WI38 (cell line): Measurements from ENCODE around the gene PIGR.

Experiments used
- H3K4me3 ChIP-seq: 2 replicates; pipeline ENCODE4 v1.5.1; 2011; ENCODE audit warnings: low read depth, mild to moderate bottlenecking, control low read depth, low read length
- CTCF ChIP-seq: IDR thresholded peaks from 2 replicates; pipeline ENCODE4 v1.5.1; 2012; ENCODE audit warnings: low read depth, mild to moderate bottlenecking, control low read depth, low read length

The PIGR gene

DNA sequence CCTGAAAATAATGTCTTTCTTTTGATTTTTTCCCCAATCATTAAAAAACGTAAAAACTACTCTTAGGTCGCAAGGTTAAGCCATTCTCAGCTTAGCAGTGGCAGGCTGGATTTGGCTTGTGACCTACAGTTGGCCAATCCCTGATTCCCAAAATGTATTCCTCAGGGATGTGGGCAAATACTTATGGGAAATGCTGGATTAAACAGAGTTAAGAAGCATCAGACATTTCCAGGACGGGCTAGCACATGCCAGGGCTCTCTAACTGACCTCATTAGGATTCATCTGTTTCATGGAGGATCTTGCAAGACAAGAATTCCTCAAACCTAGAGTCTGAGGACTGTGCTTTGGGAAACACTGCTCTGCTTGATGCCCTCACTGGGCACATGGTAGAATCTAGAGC is 50.0 kb downstream of the PIGR start:
- H3K4me3 ChIP-seq = no peak overlapping the region
- TF ChIP-seq CTCF = no peak

- H3K4me3 ChIP-seq = no peak overlapping the region
- no peak for TF ChIP-seq CTCF
Observed at GRCh38 chr1:206895837-206896242, 50.4 kb downstream of the PIGR start.

- TF ChIP-seq CTCF = no peak
- no peak overlapping the region for H3K4me3 ChIP-seq
Observed at GRCh38 chr1:206895325-206895724, 50.9 kb downstream of the PIGR start.

DNA sequence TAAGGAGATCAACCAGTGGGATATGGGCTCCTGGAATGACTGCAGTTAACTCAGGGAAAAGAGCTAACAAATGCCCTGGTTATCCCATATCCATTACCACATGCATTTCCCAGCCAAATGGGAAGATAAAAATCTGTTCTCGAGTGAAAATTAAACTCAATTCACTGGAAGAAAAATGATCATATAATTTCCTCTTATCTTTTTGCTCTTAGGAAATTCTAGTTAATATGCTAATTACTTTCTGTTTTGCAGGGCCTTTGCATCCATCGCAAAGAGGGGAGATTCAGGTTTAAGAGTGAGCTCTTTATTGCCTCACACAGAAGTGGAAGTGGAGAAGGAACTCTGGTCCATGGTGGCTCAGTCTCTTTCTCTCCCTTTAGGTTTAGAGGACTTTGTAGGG is 52.9 kb downstream of the PIGR start:
- TF ChIP-seq CTCF = no peak
- H3K4me3 ChIP-seq = no peak overlapping the region

DNA sequence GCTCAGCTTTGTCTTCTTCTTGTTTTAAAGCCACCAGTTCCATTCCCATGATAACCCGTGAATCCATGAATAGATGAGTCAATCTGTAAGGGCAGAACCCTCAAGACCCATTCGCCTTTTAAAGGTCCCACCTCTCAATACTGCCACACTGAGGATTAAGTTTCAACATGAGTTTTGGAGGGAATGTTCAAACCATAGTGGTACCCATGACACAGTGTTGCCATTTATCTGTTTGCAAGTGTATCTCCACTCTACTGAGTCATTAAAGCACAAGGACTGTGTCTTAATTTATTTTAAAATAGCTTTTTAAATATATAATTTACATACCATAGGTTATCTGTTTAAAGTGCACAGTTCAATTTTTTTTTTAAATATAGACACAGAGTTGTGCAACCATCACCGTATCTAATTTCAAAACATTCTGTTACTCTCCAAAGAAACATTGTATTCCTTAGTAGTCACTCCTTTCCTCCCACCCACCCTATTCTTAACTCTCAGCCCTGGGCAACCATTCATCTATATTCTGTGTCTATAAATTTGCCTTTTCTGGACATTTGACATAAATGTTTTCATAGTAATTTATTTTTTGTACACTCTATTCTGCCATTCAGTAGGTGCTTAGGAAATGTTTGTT is 53.8 kb downstream of the PIGR start:
- no peak overlapping the region for H3K4me3 ChIP-seq
- no peak for TF ChIP-seq CTCF

- no peak overlapping the region for H3K4me3 ChIP-seq
- TF ChIP-seq CTCF = no peak
Observed at GRCh38 chr1:206891412-206891811, 54.9 kb downstream of the PIGR start.

- no peak for TF ChIP-seq CTCF
- H3K4me3 ChIP-seq = peak overlapping the region; percentile 29; the same call in 1 of the 2 replicates
Observed at GRCh38 chr1:206890125-206891060, 55.9 kb downstream of the PIGR start.
